SK-N-SH treated with all-trans-retinoic acid at 6 μM for 48 hours (cell line): ENCODE results near the gene ZNF423.

Experiments used
- ARNTL ChIP-seq: fragments of 450-650 bp; formaldehyde crosslinking; IDR thresholded peaks from 2 replicates; pipeline ENCODE4 v1.5.0; 2020; ENCODE audit warnings: low read depth, mild to moderate bottlenecking, moderate library complexity, borderline replicate concordance
- BACH2 ChIP-seq: fragments of 250-450 bp; sonication (Bioruptor Pico); IDR thresholded peaks from 2 replicates; pipeline ENCODE4 v1.9.0; 2021; ENCODE audit warnings: mild to moderate bottlenecking, borderline replicate concordance
- CREB5 ChIP-seq: fragments of 250-450 bp; sonication (Bioruptor Pico); IDR thresholded peaks from 2 replicates; pipeline ENCODE4 v1.5.1; 2020; ENCODE audit warnings: low read depth, mild to moderate bottlenecking, moderate library complexity
- ESRRG ChIP-seq: fragments of 250-450 bp; sonication (Bioruptor Pico); IDR thresholded peaks from 2 replicates; pipeline ENCODE4 v1.6.1; 2021; ENCODE audit warnings: mild to moderate bottlenecking
- ISL1 ChIP-seq: fragments of 250-450 bp; sonication (Bioruptor Pico); IDR thresholded peaks from 2 replicates; pipeline ENCODE4 v2.1.2; 2022; ENCODE audit warnings: mild to moderate bottlenecking, moderate library complexity
- PATZ1 ChIP-seq: fragments of 250-450 bp; sonication (Bioruptor Pico); IDR thresholded peaks from 2 replicates; pipeline ENCODE4 v1.8.0; 2020; ENCODE audit warnings: mild to moderate bottlenecking, moderate library complexity, borderline replicate concordance
- RARB ChIP-seq: fragments of 250-450 bp; sonication (Bioruptor Pico); IDR thresholded peaks from 2 replicates; pipeline ENCODE4 v1.8.0; 2021; ENCODE audit warnings: mild to moderate bottlenecking, moderate library complexity
- TSHZ2 ChIP-seq: fragments of 250-450 bp; sonication (Bioruptor Pico); IDR thresholded peaks from 2 replicates; pipeline ENCODE4 v1.5.0; 2020; ENCODE audit warnings: mild to moderate bottlenecking, moderate library complexity
- ZFP3 ChIP-seq: fragments of 250-450 bp; sonication (Bioruptor Pico); IDR thresholded peaks from 2 replicates; pipeline ENCODE4 v1.5.0; 2020; ENCODE audit warnings: mild to moderate bottlenecking, moderate library complexity
- ZNF70 ChIP-seq: fragments of 450-650 bp; formaldehyde crosslinking; IDR thresholded peaks from 2 replicates; pipeline ENCODE4 v1.5.0; 2020; ENCODE audit warnings: mild to moderate bottlenecking, moderate library complexity
- ZNF8 ChIP-seq: fragments of 450-650 bp; formaldehyde crosslinking; IDR thresholded peaks from 2 replicates; pipeline ENCODE4 v1.5.0; 2020; ENCODE audit warnings: mild to moderate bottlenecking, moderate library complexity

- TF ChIP-seq CREB5 (CRISPR knock-in tag) (no peak), PATZ1 (CRISPR knock-in tag) (peak; percentile 27; the same call in 1 of the 2 replicates), BACH2 (CRISPR knock-in tag) (no peak), ZNF70 (CRISPR knock-in tag) (peak; percentile 47; the same call in 1 of the 2 replicates), ZFP3 (CRISPR knock-in tag) (no peak), ARNTL (CRISPR knock-in tag) (no peak), ZNF8 (CRISPR knock-in tag) (no peak), ESRRG (no peak), RARB (no peak), ISL1 (0 out of 2 replicates have a peak, but pooled peaks have one; percentile 20), TSHZ2 (peak; percentile 62; the same call in 1 of the 2 replicates)
These were observed 327.6 kb downstream of the ZNF423 start for GRCh38 chr16:49528060-49528865.
